ENCODE results near the gene TSPOAP1.

DNA sequence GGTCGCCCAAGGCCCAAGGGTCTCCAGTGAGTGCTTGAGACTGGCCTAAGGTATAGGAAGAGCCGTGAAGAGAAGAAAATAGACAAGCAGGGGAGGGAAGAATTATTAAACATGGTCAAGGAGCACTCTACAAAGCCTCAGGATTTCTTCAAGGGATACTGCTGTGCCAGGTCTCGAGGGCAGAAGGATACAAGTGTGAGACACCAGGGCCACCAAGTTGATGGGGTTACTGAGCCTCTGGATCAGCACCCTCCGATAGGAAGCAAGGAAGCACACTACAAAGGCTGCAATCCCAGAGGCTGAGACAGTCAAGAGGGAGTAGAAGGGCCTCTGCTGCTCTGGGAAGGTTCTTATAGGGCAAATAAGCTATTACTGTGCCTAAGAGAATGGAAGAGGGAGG is 16.9 kb upstream of the TSPOAP1 start:
- TF ChIP-seq, protein P1, sequence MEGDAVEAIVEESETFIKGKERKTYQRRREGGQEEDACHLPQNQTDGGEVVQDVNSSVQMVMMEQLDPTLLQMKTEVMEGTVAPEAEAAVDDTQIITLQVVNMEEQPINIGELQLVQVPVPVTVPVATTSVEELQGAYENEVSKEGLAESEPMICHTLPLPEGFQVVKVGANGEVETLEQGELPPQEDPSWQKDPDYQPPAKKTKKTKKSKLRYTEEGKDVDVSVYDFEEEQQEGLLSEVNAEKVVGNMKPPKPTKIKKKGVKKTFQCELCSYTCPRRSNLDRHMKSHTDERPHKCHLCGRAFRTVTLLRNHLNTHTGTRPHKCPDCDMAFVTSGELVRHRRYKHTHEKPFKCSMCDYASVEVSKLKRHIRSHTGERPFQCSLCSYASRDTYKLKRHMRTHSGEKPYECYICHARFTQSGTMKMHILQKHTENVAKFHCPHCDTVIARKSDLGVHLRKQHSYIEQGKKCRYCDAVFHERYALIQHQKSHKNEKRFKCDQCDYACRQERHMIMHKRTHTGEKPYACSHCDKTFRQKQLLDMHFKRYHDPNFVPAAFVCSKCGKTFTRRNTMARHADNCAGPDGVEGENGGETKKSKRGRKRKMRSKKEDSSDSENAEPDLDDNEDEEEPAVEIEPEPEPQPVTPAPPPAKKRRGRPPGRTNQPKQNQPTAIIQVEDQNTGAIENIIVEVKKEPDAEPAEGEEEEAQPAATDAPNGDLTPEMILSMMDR (conservative IDR thresholded peaks at IDR 0.05; ENCODE audit: low read depth, low read length): no peak
- TF ChIP-seq EZH2 (IDR thresholded peaks at IDR 0.05; ENCODE audit: low read length, unreplicated experiment) (no peak), EZH2phosphoT487 (IDR thresholded peaks at IDR 0.05; ENCODE audit: borderline replicate concordance, low read length) (no peak)

Data from PC-3 (cell line).